OCI-LY7 (cell line): ENCODE results near the gene TNS3.

ENCODE experiments used
- CTCF ChIP-seq: fragments of 200-600 bp; sonication (generic); conservative IDR thresholded peaks from 2 replicates; pipeline ENCODE4 v1.5.1; 2014; ENCODE audit warnings: mild to moderate bottlenecking, antibody characterized with exemption, low read length, moderate library complexity, mixed read lengths
- EZH2phosphoT487 ChIP-seq: fragments of 200-600 bp; sonication (generic); IDR thresholded peaks from 2 replicates; pipeline ENCODE4 v1.6.1; 2018; ENCODE audit warnings: low read depth, borderline replicate concordance, mild to moderate bottlenecking, mixed run types, antibody characterized with exemption, low read length, moderate library complexity, mixed read lengths

DNA sequence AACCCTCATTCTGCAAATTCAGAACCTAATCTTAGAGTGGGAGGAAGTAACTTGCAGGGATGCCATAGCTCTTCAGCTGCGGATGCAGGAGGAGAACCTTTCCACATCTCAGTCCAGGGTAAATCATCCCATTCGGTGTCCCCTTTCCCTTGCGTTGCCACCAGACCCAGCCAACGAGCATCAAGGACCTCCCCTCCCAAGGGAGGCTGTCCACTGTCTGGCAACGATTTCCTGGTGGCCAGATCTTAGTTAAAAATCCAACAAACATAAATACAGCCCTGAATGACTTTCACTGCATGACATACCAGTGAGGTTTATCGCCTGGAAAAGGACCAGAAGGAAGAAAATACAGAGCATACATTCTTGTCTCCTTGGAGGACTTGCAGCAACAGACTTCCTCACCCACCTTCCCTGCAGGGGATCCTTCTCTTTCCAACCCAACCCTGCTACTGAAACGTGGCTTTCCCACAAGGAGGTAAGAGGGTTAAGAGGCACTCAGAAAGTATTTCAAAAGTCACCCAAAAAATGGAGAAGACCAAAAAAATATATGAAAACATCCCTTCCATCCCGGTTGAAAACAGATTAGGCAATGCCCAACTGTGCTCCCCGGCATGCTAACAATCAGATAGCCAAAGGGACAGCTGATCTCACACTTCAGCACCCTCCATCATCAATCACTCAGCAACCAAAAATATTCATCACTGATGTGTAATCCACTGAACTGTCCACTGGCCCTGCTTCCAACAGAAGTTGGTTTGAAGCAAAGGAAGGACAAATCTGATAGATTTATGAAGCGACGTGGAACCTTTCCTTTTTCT is 206.6 kb downstream of the TNS3 start:
- no peak for TF ChIP-seq CTCF
- TF ChIP-seq EZH2phosphoT487, result no peak
